Testis (tissue), 2 donors: ENCODE results near the gene FAM229B.

Experiments
- CTCF ChIP-seq, 3 experiments: fragments of 450-650 bp in 2 of 3; fragments of 200-600 bp in 1 of 3; sonication (generic) in 1 of 3; IDR thresholded peaks; one replicate each; pipeline ENCODE4 v1.5.1; 2016 to 2019; ENCODE audit warnings: antibody characterized with exemption in 3 of 3, mild to moderate bottlenecking in 2 of 3, moderate library complexity in 1 of 3
- POLR2A ChIP-seq: fragments of 450-650 bp; IDR thresholded peaks from one replicate; pipeline ENCODE4 v1.6.1; 2017; ENCODE audit warnings: antibody characterized with exemption, mild to moderate bottlenecking, moderate library complexity

DNA sequence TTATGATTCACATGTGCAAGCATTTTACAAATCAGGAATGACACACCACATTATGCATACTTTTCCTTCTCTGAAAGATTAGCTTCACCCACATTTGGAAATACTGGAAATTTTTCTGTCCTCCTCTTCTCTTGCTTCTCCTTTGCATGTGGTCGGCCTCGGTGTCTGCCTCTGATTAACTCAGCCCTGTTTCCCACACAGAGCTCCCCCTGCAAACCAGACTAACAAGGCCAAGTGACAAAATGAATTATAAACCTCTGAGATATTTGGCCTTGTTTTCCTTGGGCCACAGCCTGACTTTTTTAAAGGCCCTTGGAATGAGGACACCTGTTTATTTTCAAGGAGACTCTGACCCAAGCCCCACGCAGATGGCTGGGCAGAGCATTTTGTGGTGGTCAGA lies 42.5 kb upstream of the FAM229B start:
- TF ChIP-seq CTCF (IDR thresholded peaks at IDR 0.05): no peak
- no peak for TF ChIP-seq POLR2A
